NCI-H69 (cell line): ENCODE measurements around the gene CCL14.
A peak's percentile ranks its signal among the peaks of the same experiment; 100 is the strongest.
"Not testable (repeated sequence)": the region's sequence is repeated elsewhere in the genome, so short reads cannot be mapped to it uniquely, and the experiment has no call there.

Experiments used
- DNase-seq: peaks from one replicate; lab custom pipeline; 2025; lab: John Stamatoyannopoulos, UW

The CCL14 gene

GRCh38 chr17:35986643-35987042 is at the start of gene CCL14:
Gene CCL14 (minus strand): TSS chr17:35986729. CDS start chr17:35986649, 80 bp downstream.
- DNase-seq: no peak

- DNase-seq: no peak
Measured at GRCh38 chr17:36036235-36036634, 49.7 kb upstream of the CCL14 start.

DNA sequence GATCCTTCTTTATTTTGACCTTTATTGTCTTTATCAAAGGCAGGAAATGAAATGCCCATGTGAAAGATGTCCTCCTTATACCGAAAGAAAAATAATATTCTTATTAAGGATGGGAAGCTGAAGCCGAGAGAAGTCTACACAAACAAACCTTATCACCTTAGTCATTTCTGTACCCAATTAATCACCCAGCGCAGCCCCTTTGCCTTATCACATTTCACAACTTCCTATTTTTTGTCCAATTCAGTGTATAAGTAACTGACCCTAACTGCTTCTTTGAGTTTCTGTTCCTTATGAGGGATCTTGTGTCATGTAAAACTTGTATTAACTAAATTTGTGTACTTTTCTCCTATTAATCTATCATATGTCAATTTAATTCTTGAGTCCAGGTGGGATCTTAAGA is 47.6 kb upstream of the CCL14 start:
- no peak for DNase-seq

- DNase-seq: no peak
Measured at GRCh38 chr17:36030956-36031355, 44.4 kb upstream of the CCL14 start.

DNA sequence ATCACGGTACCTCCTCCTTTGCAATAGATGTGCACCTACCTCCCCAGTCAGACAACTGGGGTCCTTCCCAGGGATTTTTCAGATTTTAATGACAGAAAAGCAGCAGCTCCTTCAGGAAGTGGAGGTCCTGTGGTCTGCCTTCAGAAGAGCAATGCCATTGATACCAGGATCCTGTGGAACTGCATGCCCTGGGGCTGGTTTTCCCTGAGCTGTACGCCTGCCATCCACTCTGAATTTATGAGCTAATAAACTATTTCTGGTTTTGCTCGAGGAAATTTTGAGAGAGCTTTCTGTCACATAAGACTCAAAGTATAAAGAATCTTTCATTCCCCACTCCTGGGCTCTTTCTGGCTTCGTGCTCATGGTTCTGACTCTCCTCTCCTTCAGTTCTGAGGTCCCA is 41.2 kb upstream of the CCL14 start:
- DNase-seq: no peak

- no peak for DNase-seq
Measured at GRCh38 chr17:36024106-36024869, 37.8 kb upstream of the CCL14 start.

- no peak for DNase-seq
Measured at GRCh38 chr17:36019423-36019822, 32.9 kb upstream of the CCL14 start.

DNA sequence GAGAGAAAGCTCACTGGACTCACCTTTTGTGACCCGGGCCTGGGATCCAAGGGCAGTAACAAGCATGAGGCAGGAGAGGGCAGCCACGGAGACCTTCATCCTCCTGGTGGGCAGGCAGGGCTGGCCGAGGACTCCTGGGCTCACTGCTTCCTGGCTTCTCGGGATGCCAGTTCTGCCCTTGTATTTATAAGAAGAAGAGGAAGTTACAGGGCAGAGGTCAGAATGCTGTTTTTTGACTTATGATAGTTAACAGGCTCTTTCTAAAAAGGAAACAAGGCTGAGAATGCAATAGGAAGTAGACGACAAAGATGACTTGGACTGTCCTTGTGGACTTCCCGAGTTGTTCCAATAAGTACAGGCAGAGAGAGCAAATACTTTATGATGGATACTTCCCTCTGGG is 31.3 kb upstream of the CCL14 start, which contains the start of gene CCL23:
CCL23 (minus strand) TSS at position 174 of the 400 bp plus-strand sequence; CDS start at position 99, 75 bp downstream.
- no peak for DNase-seq

- no peak for DNase-seq
Measured at GRCh38 chr17:36016555-36016954, 30.0 kb upstream of the CCL14 start.

DNA sequence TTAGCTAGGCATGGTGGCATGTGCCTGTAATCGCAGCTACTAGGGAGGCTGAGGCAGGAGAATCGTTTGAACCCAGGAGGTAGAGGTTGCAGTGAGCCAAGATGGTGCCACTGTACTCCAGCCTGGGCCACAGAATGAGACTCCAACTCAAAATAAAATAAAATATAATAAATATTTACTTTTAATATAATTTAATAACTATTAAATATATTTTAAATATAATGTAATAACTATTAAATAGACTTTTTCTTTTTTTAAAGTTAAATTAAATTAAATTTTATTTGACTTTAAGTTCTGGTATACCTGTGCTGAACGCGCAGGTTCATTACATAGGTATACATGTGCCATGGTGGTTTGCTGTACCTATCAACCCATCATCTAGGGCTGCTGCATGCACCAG is 29.4 kb upstream of the CCL14 start:
- DNase-seq: not testable (repeated sequence)

DNA sequence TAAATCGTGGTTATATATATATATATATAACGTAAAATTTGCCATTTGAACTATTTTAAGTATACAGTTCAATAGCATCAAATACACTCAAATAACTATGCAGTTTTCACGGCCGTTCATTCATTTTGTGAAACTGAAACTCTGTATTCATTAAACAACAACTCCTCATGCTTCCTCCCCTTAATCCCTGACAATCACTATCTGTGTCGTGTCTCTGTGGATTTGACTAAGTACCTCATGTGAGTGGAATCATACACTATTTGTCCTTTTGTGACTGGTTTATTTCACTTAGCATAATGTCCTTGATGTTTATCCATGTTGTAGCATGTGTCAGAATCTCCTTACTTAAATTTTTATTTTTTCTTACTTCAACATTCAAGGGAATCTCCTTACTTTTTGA is 28.4 kb upstream of the CCL14 start:
- no peak for DNase-seq

- DNase-seq: no peak
Measured at GRCh38 chr17:36011201-36011600, 24.7 kb upstream of the CCL14 start.

DNA sequence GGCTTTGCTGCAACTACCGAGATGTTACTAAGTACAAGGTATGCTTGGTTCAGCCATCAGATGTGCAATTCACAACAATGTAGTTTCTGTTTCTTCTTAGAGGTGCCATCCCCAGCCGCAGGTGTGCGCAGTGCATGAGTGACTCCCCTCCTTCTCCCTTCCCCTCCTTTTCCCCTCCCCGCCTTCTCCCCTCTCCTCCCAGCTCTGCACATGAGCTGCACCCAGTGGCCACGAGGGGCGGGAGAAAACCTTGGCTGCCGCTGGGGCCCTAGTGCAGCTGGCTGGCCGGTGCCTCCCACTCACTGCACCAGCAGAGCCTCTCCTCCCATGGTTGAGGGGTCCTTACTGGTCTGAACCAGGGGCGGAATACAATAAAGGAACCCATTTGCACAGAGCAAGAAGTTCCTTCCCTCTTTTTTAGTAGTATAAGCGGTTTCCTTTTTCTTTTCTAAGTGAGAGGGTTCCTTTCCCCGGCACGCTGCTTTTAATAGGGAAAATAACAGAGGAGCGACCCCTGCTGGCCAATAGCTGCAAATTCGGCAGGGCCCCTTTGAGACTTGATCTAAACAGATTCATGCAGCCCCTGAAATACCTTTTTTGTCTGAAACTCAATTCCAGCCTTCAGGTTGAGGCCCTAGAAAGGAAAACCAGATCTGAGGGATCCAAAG is 22.6 kb upstream of the CCL14 start:
- DNase-seq: no peak

- DNase-seq: no peak
Measured at GRCh38 chr17:36004594-36005108, 18.1 kb upstream of the CCL14 start.

DNA sequence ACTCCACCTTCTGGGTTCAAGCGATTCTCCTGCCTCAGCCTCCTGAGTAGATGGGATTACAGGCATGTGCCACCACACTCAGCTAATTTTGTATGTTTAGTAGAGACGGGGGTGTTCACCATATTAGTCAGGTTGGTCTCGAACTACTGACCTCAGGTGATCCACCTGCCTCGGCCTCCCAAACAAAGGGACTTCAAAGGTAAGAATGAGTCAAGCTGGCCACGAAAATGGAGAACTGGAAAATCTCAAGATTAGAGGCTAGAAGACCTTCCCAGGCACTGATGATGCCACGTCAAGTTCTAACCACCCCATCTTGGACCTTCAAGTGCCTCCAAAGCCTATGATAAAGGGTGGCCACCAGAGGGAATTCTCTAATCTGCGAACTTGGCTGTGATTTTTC is 16.1 kb upstream of the CCL14 start:
- no peak for DNase-seq

DNA sequence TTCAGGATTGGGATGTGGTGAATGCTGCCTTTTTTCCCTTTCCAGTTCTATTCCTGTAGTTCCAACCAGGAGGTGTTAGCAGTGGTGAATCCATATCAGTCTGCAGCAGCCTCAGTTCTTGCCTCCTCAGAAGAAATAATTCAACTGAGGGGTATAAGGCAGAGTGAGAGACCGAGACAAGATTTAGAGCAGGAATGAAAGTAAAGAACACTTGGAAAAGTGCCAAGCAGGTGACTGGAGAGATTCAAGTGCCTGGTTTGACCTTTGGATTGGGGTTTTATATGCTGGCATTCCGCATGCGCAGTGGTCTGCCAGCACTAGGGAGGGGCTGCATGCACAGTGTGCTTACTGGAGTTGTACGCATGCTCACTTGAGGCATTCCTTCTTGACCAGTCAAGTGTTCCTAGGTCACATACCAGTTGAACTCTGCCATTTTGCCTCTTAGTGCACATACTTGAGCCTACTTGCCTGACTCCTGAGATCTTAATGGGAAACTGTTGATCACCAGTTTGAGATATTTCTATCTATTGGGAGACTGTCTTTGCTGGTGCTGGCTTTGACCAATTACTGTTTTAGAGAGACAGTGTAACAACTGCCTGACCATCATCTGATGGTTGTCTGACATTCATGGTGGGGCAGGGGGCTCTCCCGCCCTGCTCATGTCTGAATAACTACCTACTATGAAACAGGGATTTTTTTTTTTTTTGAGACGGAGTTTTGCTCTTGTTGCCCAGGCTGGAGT is 15.5 kb upstream of the CCL14 start:
- peak; percentile 12 for DNase-seq

DNA sequence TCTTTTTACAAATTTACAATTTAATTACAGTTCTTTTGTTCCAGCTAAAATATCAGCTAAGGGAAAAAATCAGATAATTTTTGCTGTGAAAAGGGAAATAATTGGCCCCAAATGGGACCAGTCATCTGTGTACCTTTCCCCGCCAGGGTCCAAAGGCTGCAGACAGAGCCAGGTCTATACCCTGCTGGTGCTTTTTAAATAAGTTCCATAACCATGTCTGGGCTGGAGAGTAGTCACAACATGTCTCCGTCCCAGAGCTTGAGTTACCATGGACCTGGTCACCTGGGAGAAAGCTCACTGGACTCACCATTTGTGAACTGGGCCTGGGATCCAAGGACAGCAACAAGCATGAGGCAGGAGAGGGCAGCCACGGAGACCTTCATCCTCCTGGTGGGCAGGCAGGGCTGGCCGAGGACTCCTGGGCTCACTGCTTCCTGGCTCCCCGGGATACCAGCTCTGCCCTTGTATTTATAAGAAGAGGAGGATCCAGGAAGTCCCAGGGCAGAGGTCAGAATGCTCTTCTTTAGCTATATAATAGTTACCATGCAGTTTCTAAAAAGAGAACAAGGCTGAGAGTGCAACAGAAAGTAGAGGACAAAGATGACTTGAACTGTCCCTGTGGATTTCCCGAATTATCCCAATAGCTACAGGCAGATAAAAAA is 14.7 kb upstream of the CCL14 start, which contains the start of gene CCL15:
CCL15 (minus strand) TSS at position 444 of the 662 bp plus-strand sequence; CDS start at position 383, 61 bp downstream.
- peak; percentile 7 for DNase-seq

DNA sequence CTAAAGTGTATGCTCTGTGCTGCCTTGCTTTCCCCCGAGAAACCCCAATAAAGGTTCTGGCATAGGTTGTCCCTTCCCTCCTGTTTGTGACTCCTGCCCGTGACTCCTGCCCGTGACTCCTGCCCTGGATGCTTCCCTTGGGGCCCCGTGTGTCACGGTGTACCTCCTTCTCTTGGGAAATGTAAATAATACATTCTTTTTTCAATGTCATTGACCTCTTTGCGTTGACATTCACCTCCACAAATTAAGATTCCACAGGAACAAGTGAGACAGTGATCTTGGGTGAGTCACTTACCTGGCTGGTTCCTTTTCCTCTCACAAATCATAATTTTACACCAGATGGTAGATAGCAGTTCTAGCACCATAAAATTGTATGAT is 14.2 kb upstream of the CCL14 start:
- DNase-seq: no peak

GRCh38 chr17:35998756-35999155 is 12.2 kb upstream of the CCL14 start:
- DNase-seq: no peak

- DNase-seq: no peak
Measured at GRCh38 chr17:35998018-35998545, 11.6 kb upstream of the CCL14 start.

- not testable (repeated sequence) for DNase-seq
Measured at GRCh38 chr17:35995346-35995745, 8.8 kb upstream of the CCL14 start.

GRCh38 chr17:35991075-35991474 is 4.5 kb upstream of the CCL14 start:
- DNase-seq: no peak
